ENCODE measurements around the gene CD9. TPM values are rescaled to one million over a fixed set of nuclear protein-coding genes. Genes with fewer than 3 reads are reported as not detected.

The CD9 gene
- polyA plus RNA-seq, 1 donor (not counting 4 experiments of a cell fraction or from before 2014, with no cell fraction given), result 1,084 TPM

- H3K9me3 ChIP-seq (ENCODE audit: control insufficient read depth, low read depth, low read length), result no peaks in the 10 kb centered on the region
- no peak overlapping the region for H3K9ac ChIP-seq (ENCODE audit: control insufficient read depth, extremely low read depth, insufficient read depth, low read length)
- no peak for DNase-seq (ENCODE audit: low read depth, low spot score)
- no peaks in the 10 kb centered on the region for H3K9me1 ChIP-seq (ENCODE audit: control insufficient read depth, extremely low read depth, insufficient read depth, low read length)
- dilution Hi-C loops (cut with MboI; ENCODE audit: extremely low pct_ligation_motif_present, low sequenced_read_pairs), result no loop called here
- no peaks in the 10 kb centered on the region for H3K36me3 ChIP-seq (ENCODE audit: control insufficient read depth in 2 of 2, extremely low read depth in 1 of 2, insufficient read depth in 2 of 2, low read length in 2 of 2)
- no peak overlapping the region for H2AFZ ChIP-seq (ENCODE audit: control insufficient read depth, low read length)
- no peak for FAIRE-seq
- H3K27ac ChIP-seq (ENCODE audit: control insufficient read depth, insufficient read depth, low read length), result no peak overlapping the region
- no peak overlapping the region for H3K4me3 ChIP-seq (ENCODE audit: control insufficient read depth in 2 of 3, extremely low read depth in 1 of 3, insufficient read depth in 2 of 3, low read depth in 1 of 3, low read length in 3 of 3)
- H3K4me1 ChIP-seq (ENCODE audit: control insufficient read depth, extremely low read depth, insufficient read depth, low read length), result peaks cover 36% of the 10 kb centered on the region
- H3K4me2 ChIP-seq (ENCODE audit: control insufficient read depth, extremely low read depth, insufficient read depth, low read depth, low read length), result peak overlapping the region; percentile 61
- no peaks in the 10 kb centered on the region for H4K20me1 ChIP-seq (ENCODE audit: control insufficient read depth, extremely low read depth, insufficient read depth, low read length)
- TF ChIP-seq CTCF (optimal IDR thresholded peaks at IDR 0.05 in 1 of 3, IDR thresholded peaks at IDR 0.05 in 1 of 3, conservative IDR thresholded peaks at IDR 0.05 in 1 of 3; ENCODE audit: extremely low read depth in 1 of 3, insufficient read depth in 2 of 3, low read length in 3 of 3) (no peak), EZH2 (IDR thresholded peaks at IDR 0.05; ENCODE audit: low read length) (no peak)
- no peaks in the 10 kb centered on the region for H3K79me2 ChIP-seq (ENCODE audit: control insufficient read depth, insufficient read depth, low read length)
- H3K27me3 ChIP-seq (ENCODE audit: control insufficient read depth, extremely low read depth, insufficient read depth, low read length), result no peaks in the 10 kb centered on the region
These were observed 16.3 kb upstream of the CD9 start for GRCh38 chr12:6183689-6184428.

GRCh38 chr12:6185961-6186827 is 14.0 kb upstream of the CD9 start:
- H3K36me3 ChIP-seq (ENCODE audit: control insufficient read depth in 2 of 2, extremely low read depth in 1 of 2, insufficient read depth in 2 of 2, low read length in 2 of 2), result no peaks in the 10 kb centered on the region
- no peaks in the 10 kb centered on the region for H3K9me1 ChIP-seq (ENCODE audit: control insufficient read depth, extremely low read depth, insufficient read depth, low read length)
- no peaks in the 10 kb centered on the region for H3K79me2 ChIP-seq (ENCODE audit: control insufficient read depth, insufficient read depth, low read length)
- H4K20me1 ChIP-seq (ENCODE audit: control insufficient read depth, extremely low read depth, insufficient read depth, low read length), result no peaks in the 10 kb centered on the region
- FAIRE-seq (no peak), DNase-seq (ENCODE audit: low read depth, low spot score) (no peak)
- TF ChIP-seq EZH2 (IDR thresholded peaks at IDR 0.05; ENCODE audit: low read length) (no peak), CTCF (optimal IDR thresholded peaks at IDR 0.05 in 1 of 3, IDR thresholded peaks at IDR 0.05 in 1 of 3, conservative IDR thresholded peaks at IDR 0.05 in 1 of 3; ENCODE audit: extremely low read depth in 1 of 3, insufficient read depth in 2 of 3, low read length in 3 of 3) (no peak)
- H3K9me3 ChIP-seq (ENCODE audit: control insufficient read depth, low read depth, low read length), result no peaks in the 10 kb centered on the region
- H3K4me2 ChIP-seq (ENCODE audit: control insufficient read depth, extremely low read depth, insufficient read depth, low read depth, low read length), result no peak overlapping the region
- no peak overlapping the region for H3K4me3 ChIP-seq (ENCODE audit: control insufficient read depth in 2 of 3, extremely low read depth in 1 of 3, insufficient read depth in 2 of 3, low read depth in 1 of 3, low read length in 3 of 3)
- H3K27me3 ChIP-seq (ENCODE audit: control insufficient read depth, extremely low read depth, insufficient read depth, low read length), result no peaks in the 10 kb centered on the region
- H2AFZ ChIP-seq (ENCODE audit: control insufficient read depth, low read length), result no peak overlapping the region
- dilution Hi-C loops (cut with MboI; ENCODE audit: extremely low pct_ligation_motif_present, low sequenced_read_pairs), result no loop called here
- H3K27ac ChIP-seq (ENCODE audit: control insufficient read depth, insufficient read depth, low read length), result no peak overlapping the region
- H3K9ac ChIP-seq (ENCODE audit: control insufficient read depth, extremely low read depth, insufficient read depth, low read length), result no peak overlapping the region
- peaks cover 32% of the 10 kb centered on the region for H3K4me1 ChIP-seq (ENCODE audit: control insufficient read depth, extremely low read depth, insufficient read depth, low read length)
